Effector memory CD4-positive, alpha-beta T cell (primary cell): ENCODE results near the gene IFI27.

Source experiments
- DNase-seq, 3 donors: peaks; one replicate each; pipeline ENCODE4 v3.0.0-alpha.2; 2020
- H3K27ac ChIP-seq: 2 replicates; pipeline ENCODE4 v1.7.0; 2013; ENCODE audit warnings: mild to moderate bottlenecking, low read length, moderate library complexity; ENCODE audit not compliant: insufficient read depth, poor library complexity, severe bottlenecking
- H3K27me3 ChIP-seq: replicated peaks from 2 replicates; pipeline ENCODE4 v1.7.0; 2013; ENCODE audit warnings: mild to moderate bottlenecking, low read length; ENCODE audit not compliant: insufficient read depth, control insufficient read depth, poor library complexity, severe bottlenecking
- H3K36me3 ChIP-seq: 2 replicates; pipeline ENCODE4 v1.7.0; 2013; ENCODE audit warnings: mild to moderate bottlenecking, low read length, moderate library complexity; ENCODE audit not compliant: control insufficient read depth, insufficient read depth
- H3K4me1 ChIP-seq: 2 replicates; pipeline ENCODE4 v1.7.0; 2013; ENCODE audit warnings: low read length, mild to moderate bottlenecking; ENCODE audit not compliant: control insufficient read depth, insufficient read depth, poor library complexity, severe bottlenecking
- H3K4me3 ChIP-seq: 2 replicates; pipeline ENCODE4 v1.7.0; 2013; ENCODE audit warnings: low read length, low read depth, mild to moderate bottlenecking; ENCODE audit not compliant: insufficient read depth, poor library complexity, severe bottlenecking
- H3K9me3 ChIP-seq: 2 replicates; pipeline ENCODE4 v1.7.0; 2013; ENCODE audit warnings: mild to moderate bottlenecking, low read length, moderate library complexity; ENCODE audit not compliant: control insufficient read depth

Gene IFI27

DNA sequence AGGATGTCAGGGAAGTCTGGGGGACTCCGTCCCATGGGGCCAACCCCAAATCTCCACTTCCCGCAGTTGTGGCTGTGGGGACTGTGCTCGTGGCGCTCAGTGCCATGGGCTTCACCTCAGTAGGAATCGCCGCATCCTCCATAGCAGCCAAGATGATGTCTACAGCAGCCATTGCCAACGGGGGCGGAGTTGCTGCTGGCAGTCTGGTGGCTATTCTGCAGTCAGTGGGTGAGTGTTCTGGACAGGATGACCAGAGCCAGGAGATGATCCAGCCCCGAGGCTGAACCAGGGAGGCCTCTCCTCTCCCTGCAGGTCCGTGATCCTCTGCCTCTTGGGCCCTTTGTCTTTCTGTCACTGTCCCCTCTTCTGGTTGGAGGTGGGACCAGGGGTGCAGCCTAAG lies 8.8 kb upstream of the IFI27 start:
- H3K27ac ChIP-seq: no peak overlapping the region
- H3K36me3 ChIP-seq: no peaks in the 10 kb centered on the region
- H3K4me3 ChIP-seq: no peak overlapping the region
- H3K4me1 ChIP-seq: no peaks in the 10 kb centered on the region
- H3K9me3 ChIP-seq: no peaks in the 10 kb centered on the region
- no peaks in the 10 kb centered on the region for H3K27me3 ChIP-seq
- DNase-seq: no peak

DNA sequence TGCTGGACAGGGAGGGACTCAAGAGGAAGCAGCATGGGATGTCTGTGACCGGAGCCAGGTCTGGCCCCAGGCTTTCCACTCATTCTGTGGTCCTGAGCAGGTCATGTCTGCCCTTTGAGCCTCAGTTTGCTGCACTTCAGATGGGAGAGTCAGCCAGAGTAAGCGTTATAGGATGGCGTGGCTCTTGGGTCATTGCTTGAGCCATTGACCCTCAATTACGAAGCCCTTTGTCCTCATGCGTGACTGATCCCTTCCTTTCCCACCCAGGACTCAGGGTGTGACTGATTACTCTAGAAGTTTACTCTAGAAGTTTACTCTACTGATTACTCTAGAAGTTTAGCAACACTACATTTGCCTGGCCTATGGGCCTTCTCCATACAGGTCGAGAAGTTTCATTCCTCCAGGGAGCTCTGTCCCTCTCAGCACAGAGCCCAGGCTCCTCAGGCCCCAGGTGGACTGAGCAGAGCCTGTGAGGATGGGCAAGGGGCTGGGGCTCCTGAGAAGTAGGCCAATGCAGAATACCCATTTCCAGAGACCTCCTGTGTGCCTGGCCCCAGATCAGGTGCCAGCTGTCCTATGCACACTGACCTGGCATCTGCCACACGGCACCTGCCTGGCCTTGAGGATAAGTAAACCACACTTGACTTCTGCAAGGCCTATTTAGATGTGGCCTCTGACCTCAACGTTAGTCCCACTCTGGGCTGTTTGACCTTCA lies 7.6 kb upstream of the IFI27 start:
- Histone ChIP-seq H3K27me3 (no peaks in the 10 kb centered on the region), H3K4me1 (no peaks in the 10 kb centered on the region), H3K4me3 (no peak overlapping the region), H3K27ac (no peak overlapping the region), H3K36me3 (no peaks in the 10 kb centered on the region), H3K9me3 (no peaks in the 10 kb centered on the region)
- DNase-seq: no peak

DNA sequence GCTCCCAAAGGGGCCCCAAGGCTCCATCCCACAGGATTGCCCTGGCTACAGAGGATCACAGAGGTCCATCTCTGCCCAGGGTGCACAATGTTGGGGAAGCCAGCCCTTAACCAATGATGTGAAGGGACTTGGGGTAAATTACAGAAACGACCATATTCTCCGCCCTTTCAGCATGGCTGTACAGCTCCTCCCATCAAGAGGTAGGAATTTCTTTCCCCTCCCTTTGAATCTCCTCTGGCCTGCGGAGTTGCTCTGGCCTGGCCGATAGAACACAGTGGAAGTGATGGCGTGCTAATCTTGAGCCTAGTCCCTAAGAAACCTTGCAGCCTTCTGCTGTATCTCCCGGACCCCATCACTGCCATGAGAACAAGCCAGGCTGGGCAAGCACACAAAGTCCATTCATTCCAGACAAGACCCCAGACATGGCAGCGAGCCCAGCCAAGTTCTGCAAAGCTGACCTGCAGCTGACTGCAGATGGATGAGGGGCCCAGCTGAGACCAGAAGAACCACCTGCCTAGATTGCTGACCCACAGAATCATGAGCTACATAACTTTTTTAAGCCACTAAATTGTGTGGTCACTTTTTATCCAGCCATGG lies 6.9 kb upstream of the IFI27 start:
- Histone ChIP-seq H3K4me1 (no peaks in the 10 kb centered on the region), H3K36me3 (no peaks in the 10 kb centered on the region), H3K4me3 (no peak overlapping the region), H3K27me3 (no peaks in the 10 kb centered on the region), H3K27ac (no peak overlapping the region), H3K9me3 (no peaks in the 10 kb centered on the region)
- no peak for DNase-seq

DNA sequence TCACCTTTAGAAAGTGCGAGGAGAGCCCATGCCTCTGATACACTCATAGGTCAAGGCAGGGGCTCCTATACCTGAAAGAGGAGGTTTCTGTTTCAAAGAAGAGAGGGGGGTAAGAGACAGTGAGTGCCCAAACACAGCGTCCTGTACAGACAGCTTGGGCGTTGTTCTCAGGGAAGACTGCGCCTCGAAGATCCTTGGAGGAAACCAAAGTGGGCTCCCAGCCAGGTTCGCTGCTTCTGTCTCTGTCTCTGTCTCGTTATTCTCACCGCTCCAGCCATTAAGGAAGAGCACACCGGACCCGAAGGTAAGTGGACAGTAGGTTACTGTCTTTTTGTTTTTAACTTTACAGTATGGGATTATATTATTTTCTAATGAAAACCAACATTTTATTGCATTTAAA lies 5.8 kb upstream of the IFI27 start:
- H3K27ac ChIP-seq: no peak overlapping the region
- no peaks in the 10 kb centered on the region for H3K4me1 ChIP-seq
- H3K9me3 ChIP-seq: no peaks in the 10 kb centered on the region
- no peak overlapping the region for H3K4me3 ChIP-seq
- H3K27me3 ChIP-seq: no peaks in the 10 kb centered on the region
- no peaks in the 10 kb centered on the region for H3K36me3 ChIP-seq
- DNase-seq: no peak

DNA sequence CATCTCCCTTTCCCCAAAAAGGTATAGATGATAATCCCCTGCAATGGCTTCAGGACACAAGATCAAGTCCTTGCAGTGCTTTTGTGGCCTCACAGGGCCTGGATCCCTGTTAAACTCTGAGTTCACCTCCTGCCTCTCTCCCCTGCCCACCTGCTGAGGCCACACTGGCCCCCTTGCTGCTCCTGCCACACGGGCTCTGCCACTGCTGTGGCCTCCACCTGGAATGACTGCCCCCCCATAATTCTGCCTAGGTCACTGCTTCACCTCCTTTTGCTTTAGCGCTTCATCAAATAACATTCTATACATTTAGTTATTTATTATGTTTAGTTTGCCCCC lies 653 bp upstream of the IFI27 start:
- Histone ChIP-seq H3K36me3 (no peaks in the 10 kb centered on the region), H3K4me1 (no peaks in the 10 kb centered on the region), H3K9me3 (no peaks in the 10 kb centered on the region), H3K27me3 (no peaks in the 10 kb centered on the region), H3K27ac (no peak overlapping the region), H3K4me3 (no peak overlapping the region)
- DNase-seq: no peak

DNA sequence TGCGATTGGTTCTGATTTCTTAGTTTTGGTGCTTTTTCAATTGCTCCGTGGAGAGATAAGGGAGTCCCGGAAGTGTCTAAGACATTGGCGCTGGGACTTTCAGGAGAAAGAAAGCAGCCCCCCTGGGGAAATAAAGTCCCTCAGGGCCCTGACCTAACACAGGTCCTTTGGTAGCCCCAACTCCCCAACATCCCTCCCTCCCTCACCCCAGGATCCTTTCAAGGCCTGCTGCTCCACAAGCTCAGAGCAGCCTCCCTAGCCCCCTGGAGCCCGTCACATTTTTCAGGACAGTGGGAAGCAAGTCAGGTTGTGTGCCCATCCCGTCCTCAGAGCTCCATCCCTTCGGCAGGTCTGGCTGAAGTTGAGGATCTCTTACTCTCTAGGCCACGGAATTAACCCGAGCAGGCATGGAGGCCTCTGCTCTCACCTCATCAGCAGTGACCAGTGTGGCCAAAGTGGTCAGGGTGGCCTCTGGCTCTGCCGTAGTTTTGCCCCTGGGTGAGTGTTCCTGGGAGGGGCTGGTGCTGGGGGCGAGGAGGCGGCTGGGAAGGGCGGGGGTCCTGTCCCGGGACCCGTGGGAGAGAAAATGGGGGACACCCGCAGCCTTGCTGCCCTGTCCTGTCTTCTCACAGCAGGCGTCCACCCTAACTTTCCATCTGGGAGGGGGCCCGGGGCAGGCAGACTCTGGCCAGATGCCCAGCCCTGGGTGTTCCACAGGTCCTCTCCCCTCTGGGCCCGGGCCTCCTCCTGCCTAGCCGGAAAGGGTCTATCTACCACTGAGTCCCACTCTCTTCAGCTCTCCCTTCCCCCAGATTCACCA lies 950 bp downstream of the IFI27 start:
- no peak overlapping the region for H3K27ac ChIP-seq
- no peaks in the 10 kb centered on the region for H3K27me3 ChIP-seq
- no peaks in the 10 kb centered on the region for H3K36me3 ChIP-seq
- DNase-seq: no peak
- no peaks in the 10 kb centered on the region for H3K4me1 ChIP-seq
- no peaks in the 10 kb centered on the region for H3K9me3 ChIP-seq
- no peak overlapping the region for H3K4me3 ChIP-seq

DNA sequence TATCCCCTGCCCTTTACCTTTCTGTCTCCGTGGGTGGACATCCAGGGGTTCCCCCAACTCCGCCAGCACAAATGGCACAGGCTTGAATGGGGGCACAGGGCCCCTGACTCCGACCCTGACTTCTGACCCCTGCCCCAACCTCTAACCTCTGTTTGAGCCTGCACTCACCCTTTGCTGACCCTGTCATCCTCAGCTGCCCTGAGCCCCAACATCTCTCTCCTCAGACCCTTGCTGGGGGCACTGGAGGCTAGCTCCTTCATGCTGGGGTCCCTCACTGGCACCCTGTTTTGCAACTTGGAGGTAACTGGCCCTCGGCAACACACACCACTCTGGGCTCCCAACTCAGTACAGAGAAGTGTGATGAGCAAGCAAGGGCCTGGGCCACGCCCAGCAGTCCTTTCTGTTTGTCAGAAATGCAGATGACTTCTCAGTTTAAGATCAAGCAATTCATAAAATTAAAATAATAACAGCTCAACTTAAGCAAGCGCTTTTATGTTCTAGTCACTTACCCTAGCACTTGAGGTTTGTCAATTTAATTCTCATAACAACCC lies 2.1 kb downstream of the IFI27 start:
- Histone ChIP-seq H3K27me3 (no peaks in the 10 kb centered on the region), H3K27ac (no peak overlapping the region), H3K4me1 (no peaks in the 10 kb centered on the region), H3K4me3 (no peak overlapping the region), H3K36me3 (no peaks in the 10 kb centered on the region), H3K9me3 (no peaks in the 10 kb centered on the region)
- no peak for DNase-seq

DNA sequence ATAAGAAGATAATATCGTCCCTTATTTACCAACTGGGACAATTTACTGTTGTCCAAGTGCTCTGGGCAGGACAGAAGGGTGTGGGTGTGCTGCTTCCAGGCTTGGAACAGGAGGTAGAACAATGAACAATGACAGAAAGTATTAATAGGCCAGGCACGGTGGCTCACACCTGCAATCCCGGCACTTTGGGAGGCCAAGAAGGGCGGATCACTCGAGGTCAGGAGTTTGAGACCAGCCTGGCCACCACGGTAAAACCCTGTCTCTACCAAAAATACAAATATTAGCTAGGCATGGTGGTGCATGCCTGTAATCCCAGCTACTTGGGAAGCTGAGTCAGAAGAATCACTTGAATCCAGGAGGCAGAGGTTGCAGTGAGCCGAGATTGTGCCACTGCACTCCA lies 2.5 kb downstream of the IFI27 start:
- Histone ChIP-seq H3K36me3 (no peaks in the 10 kb centered on the region), H3K27me3 (no peaks in the 10 kb centered on the region), H3K4me3 (no peak overlapping the region), H3K9me3 (no peaks in the 10 kb centered on the region), H3K27ac (no peak overlapping the region), H3K4me1 (no peaks in the 10 kb centered on the region)
- DNase-seq: no peak

DNA sequence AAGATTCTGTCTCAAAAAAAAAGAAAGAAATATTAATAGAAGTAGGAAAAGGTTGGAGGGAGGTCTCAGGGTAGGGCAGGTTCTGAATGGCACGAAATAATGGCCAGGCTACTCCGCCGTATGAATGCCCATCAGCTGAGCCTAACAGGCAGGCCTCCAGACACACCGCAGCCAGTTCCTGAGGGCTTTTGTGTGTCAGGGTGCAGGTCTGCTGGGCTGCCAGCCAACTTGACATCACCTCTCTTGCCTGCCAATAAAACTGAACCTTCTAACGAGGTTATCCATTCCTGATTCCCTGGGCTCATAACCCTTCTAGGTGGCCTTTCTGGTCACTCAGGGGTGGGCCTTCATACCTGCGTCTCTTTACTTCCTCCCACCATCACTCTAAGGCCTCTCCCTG lies 3.0 kb downstream of the IFI27 start:
- Histone ChIP-seq H3K27me3 (no peaks in the 10 kb centered on the region), H3K27ac (no peak overlapping the region)
- DNase-seq: no peak

More for the DNA sequence above, 3.0 kb downstream of the IFI27 start:
- Histone ChIP-seq H3K36me3 (no peaks in the 10 kb centered on the region), H3K4me1 (no peaks in the 10 kb centered on the region), H3K9me3 (no peaks in the 10 kb centered on the region), H3K4me3 (no peak overlapping the region)
